ENCODE measurements around the gene CDKN2D. TPM values are rescaled to one million over a fixed set of nuclear protein-coding genes. Genes with fewer than 3 reads are reported as not detected.

CDKN2D gene
- total RNA-seq, 1 experiment from 2014 or later, result 13.8 TPM

GRCh38 chr19:10567656-10568055, 1.1 kb downstream of the CDKN2D start (continued):
- TF ChIP-seq EGR1 (IDR thresholded peaks at IDR 0.05; ENCODE audit: low read depth) (no peak), ATF3 (IDR thresholded peaks at IDR 0.05) (no peak), EZH2phosphoT487 (IDR thresholded peaks at IDR 0.05; ENCODE audit: borderline replicate concordance) (no peak), SIN3A (IDR thresholded peaks at IDR 0.05; ENCODE audit: low read depth) (no peak)
- TF ChIP-seq, protein P1, sequence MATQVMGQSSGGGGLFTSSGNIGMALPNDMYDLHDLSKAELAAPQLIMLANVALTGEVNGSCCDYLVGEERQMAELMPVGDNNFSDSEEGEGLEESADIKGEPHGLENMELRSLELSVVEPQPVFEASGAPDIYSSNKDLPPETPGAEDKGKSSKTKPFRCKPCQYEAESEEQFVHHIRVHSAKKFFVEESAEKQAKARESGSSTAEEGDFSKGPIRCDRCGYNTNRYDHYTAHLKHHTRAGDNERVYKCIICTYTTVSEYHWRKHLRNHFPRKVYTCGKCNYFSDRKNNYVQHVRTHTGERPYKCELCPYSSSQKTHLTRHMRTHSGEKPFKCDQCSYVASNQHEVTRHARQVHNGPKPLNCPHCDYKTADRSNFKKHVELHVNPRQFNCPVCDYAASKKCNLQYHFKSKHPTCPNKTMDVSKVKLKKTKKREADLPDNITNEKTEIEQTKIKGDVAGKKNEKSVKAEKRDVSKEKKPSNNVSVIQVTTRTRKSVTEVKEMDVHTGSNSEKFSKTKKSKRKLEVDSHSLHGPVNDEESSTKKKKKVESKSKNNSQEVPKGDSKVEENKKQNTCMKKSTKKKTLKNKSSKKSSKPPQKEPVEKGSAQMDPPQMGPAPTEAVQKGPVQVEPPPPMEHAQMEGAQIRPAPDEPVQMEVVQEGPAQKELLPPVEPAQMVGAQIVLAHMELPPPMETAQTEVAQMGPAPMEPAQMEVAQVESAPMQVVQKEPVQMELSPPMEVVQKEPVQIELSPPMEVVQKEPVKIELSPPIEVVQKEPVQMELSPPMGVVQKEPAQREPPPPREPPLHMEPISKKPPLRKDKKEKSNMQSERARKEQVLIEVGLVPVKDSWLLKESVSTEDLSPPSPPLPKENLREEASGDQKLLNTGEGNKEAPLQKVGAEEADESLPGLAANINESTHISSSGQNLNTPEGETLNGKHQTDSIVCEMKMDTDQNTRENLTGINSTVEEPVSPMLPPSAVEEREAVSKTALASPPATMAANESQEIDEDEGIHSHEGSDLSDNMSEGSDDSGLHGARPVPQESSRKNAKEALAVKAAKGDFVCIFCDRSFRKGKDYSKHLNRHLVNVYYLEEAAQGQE (IDR thresholded peaks at IDR 0.05; ENCODE audit: low read depth), result no peak
- TF ChIP-seq, protein P2, sequence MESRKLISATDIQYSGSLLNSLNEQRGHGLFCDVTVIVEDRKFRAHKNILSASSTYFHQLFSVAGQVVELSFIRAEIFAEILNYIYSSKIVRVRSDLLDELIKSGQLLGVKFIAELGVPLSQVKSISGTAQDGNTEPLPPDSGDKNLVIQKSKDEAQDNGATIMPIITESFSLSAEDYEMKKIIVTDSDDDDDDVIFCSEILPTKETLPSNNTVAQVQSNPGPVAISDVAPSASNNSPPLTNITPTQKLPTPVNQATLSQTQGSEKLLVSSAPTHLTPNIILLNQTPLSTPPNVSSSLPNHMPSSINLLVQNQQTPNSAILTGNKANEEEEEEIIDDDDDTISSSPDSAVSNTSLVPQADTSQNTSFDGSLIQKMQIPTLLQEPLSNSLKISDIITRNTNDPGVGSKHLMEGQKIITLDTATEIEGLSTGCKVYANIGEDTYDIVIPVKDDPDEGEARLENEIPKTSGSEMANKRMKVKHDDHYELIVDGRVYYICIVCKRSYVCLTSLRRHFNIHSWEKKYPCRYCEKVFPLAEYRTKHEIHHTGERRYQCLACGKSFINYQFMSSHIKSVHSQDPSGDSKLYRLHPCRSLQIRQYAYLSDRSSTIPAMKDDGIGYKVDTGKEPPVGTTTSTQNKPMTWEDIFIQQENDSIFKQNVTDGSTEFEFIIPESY (IDR thresholded peaks at IDR 0.05; ENCODE audit: extremely low read depth, insufficient replicate concordance, low read length), result no peak

Measured in HCT116 (cell line).